Mammary epithelial cell (primary cell): ENCODE results near the gene C2CD3.

Experiments used
- EZH2 ChIP-seq: IDR thresholded peaks from 2 replicates; pipeline ENCODE4 v1.6.1; 2012; ENCODE audit warnings: low read length, inconsistent platforms, borderline replicate concordance
- TF ChIP-seq, protein P1 (sequence below), 2 donors: IDR thresholded peaks in 1 of 2; conservative IDR thresholded peaks in 1 of 2; 2 replicates each; pipeline ENCODE4 v1.5.1; 2011 to 2012; ENCODE audit warnings: inconsistent platforms in 2 of 2, low read length in 2 of 2, mild to moderate bottlenecking in 2 of 2, control low read depth in 1 of 2, low read depth in 1 of 2; ENCODE audit not compliant: insufficient read depth in 1 of 2; ENCODE audit errors: extremely low read depth in 1 of 2

- TF ChIP-seq, protein P1, sequence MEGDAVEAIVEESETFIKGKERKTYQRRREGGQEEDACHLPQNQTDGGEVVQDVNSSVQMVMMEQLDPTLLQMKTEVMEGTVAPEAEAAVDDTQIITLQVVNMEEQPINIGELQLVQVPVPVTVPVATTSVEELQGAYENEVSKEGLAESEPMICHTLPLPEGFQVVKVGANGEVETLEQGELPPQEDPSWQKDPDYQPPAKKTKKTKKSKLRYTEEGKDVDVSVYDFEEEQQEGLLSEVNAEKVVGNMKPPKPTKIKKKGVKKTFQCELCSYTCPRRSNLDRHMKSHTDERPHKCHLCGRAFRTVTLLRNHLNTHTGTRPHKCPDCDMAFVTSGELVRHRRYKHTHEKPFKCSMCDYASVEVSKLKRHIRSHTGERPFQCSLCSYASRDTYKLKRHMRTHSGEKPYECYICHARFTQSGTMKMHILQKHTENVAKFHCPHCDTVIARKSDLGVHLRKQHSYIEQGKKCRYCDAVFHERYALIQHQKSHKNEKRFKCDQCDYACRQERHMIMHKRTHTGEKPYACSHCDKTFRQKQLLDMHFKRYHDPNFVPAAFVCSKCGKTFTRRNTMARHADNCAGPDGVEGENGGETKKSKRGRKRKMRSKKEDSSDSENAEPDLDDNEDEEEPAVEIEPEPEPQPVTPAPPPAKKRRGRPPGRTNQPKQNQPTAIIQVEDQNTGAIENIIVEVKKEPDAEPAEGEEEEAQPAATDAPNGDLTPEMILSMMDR (conservative IDR thresholded peaks at IDR 0.05 in 1 of 2, IDR thresholded peaks at IDR 0.05 in 1 of 2; ENCODE audit: extremely low read depth in 1 of 2, insufficient read depth in 1 of 2, low read depth in 1 of 2, low read length in 2 of 2), result no peak
- no peak for TF ChIP-seq EZH2
These were observed 85.3 kb downstream of the C2CD3 start for GRCh38 chr11:74085542-74085892.
